HepG2 (cell line): ENCODE results near the gene SPATA33. TPM values are rescaled to one million over a fixed set of nuclear protein-coding genes. Genes with fewer than 3 reads are reported as not detected.

Source experiments
- ATAC-seq: fragments of 200-7000 bp; cut with Tn5 transposase; 3 replicates; pipeline ENCODE4 v1.9.1; 2020; ENCODE audit warnings: mild to moderate bottlenecking, moderate library complexity
- BruUV-seq: library from RNA; stranded (reverse); fragments of 400-500 nt; replicated peaks from 2 replicates; lab custom pipeline; 2021; lab: Mats Ljungman, UMichigan
- CTCF ChIA-PET: fragments of 300-600 bp; formaldehyde crosslinking; extraction: SDS; loops from one replicate; lab custom pipeline; 2021; ENCODE audit warnings: low total read pairs, inconsistent platforms, low intra/inter-chr PET ratio; lab: Yijun Ruan, JAX
- POLR2A ChIA-PET: fragments of 350-600 bp; sonication (Branson Sonifier 250); formaldehyde crosslinking; loops from one replicate; lab custom pipeline; 2020; ENCODE audit warnings: antibody characterized with exemption, inconsistent platforms; lab: Yijun Ruan, JAX
- DNase-seq: peaks from one replicate; pipeline ENCODE4 v3.0.0-alpha.2; 2015; ENCODE audit warnings: low spot score
- FAIRE-seq: peaks from 3 replicates; lab custom pipeline; 2011; peaks lifted over from hg19 to GRCh38; lab: Jason Lieb, UNC
- H2AFZ ChIP-seq: one replicate; pipeline ENCODE4 v1.6.1; 2011; ENCODE audit warnings: low read length, inconsistent platforms
- H3K27ac ChIP-seq: fragments of 300-600 bp; 3 replicates; pipeline ENCODE4 v1.8.0; 2011; ENCODE audit warnings: mixed run types, mild to moderate bottlenecking, mixed read lengths, low read length, inconsistent platforms; ENCODE audit not compliant: insufficient read depth; ENCODE audit errors: extremely low read length
- H3K27me3 ChIP-seq, 2 experiments: fragments of 200-600 bp in 1 of 2; 2 replicates in 1 of 2; 3 replicates in 1 of 2; pipeline versions ENCODE4 v1.6.0 to v1.8.0; 2011; ENCODE audit warnings: low read length in 2 of 2, mild to moderate bottlenecking in 2 of 2, moderate library complexity in 2 of 2, inconsistent platforms in 1 of 2; ENCODE audit not compliant: insufficient read depth in 2 of 2, control insufficient read depth in 1 of 2
- H3K36me3 ChIP-seq, 2 experiments: fragments of 200-600 bp in 1 of 2; replicated peaks in 1 of 2; 2 replicates in 1 of 2; 3 replicates in 1 of 2; pipeline versions ENCODE4 v1.5.1 to v1.8.0; 2011; ENCODE audit warnings: low read length in 2 of 2, inconsistent platforms in 1 of 2; ENCODE audit not compliant: insufficient read depth in 2 of 2, control insufficient read depth in 1 of 2
- H3K4me1 ChIP-seq: 2 replicates; pipeline ENCODE4 v1.5.1; 2012; ENCODE audit warnings: low read length, inconsistent platforms; ENCODE audit not compliant: insufficient read depth
- H3K4me2 ChIP-seq: 2 replicates; pipeline ENCODE4 v1.6.0; 2011; ENCODE audit warnings: low read depth, low read length, inconsistent platforms
- H3K4me3 ChIP-seq, 3 experiments: fragments of 200-600 bp in 1 of 3; sonication (generic), shearing (Covaris generic) in 1 of 3; replicated peaks in 1 of 3; 2 replicates each; pipeline ENCODE4 v1.5.1; 2011 to 2016; ENCODE audit warnings: low read length in 3 of 3, inconsistent platforms in 2 of 3, low read depth in 2 of 3, mild to moderate bottlenecking in 2 of 3, control low read depth in 1 of 3, mixed read lengths in 1 of 3; ENCODE audit not compliant: insufficient read depth in 1 of 3
- H3K79me2 ChIP-seq: one replicate; pipeline ENCODE4 v1.6.1; 2011; ENCODE audit warnings: low read length, inconsistent platforms; ENCODE audit not compliant: insufficient read depth
- H3K9ac ChIP-seq: 2 replicates; pipeline ENCODE4 v1.6.0; 2011; ENCODE audit warnings: mild to moderate bottlenecking, low read depth, low read length, inconsistent platforms; ENCODE audit not compliant: insufficient read depth
- H3K9me3 ChIP-seq: 2 replicates; pipeline ENCODE4 v1.5.1; 2012; ENCODE audit warnings: mild to moderate bottlenecking, low read length
- H4K20me1 ChIP-seq: 2 replicates; pipeline ENCODE4 v1.6.0; 2011; ENCODE audit warnings: inconsistent platforms, mild to moderate bottlenecking, low read length, moderate library complexity; ENCODE audit not compliant: insufficient read depth
- CHD2 ChIP-seq: IDR thresholded peaks from 2 replicates; pipeline ENCODE4 v1.6.1; 2011; ENCODE audit warnings: low read depth, low read length, improper control_type of control experiment
- DR1 ChIP-seq: sonication (generic); formaldehyde crosslinking; IDR thresholded peaks from 2 replicates; pipeline ENCODE4 v1.8.0; 2021; ENCODE audit warnings: mild to moderate bottlenecking, missing genetic modification reagents, inconsistent platforms
- EEA1 ChIP-seq: sonication (generic); formaldehyde crosslinking; IDR thresholded peaks from 2 replicates; pipeline ENCODE4 v1.5.1; 2020; ENCODE audit warnings: mild to moderate bottlenecking, missing genetic modification reagents, borderline replicate concordance
- MED13 ChIP-seq: sonication (generic); formaldehyde crosslinking; IDR thresholded peaks from 2 replicates; pipeline ENCODE4 v1.5.0; 2020; ENCODE audit warnings: missing genetic modification reagents
- MTERF4 ChIP-seq: sonication (generic); formaldehyde crosslinking; IDR thresholded peaks from 2 replicates; pipeline ENCODE4 v1.8.0; 2023; ENCODE audit warnings: mild to moderate bottlenecking, missing genetic modification reagents
- NCOA5 ChIP-seq: sonication (generic); formaldehyde crosslinking; IDR thresholded peaks from 2 replicates; pipeline ENCODE4 v1.4.0; 2020; ENCODE audit warnings: missing genetic modification reagents
- NFKB2 ChIP-seq: sonication (generic); formaldehyde crosslinking; IDR thresholded peaks from 2 replicates; pipeline ENCODE4 v1.4.0; 2020; ENCODE audit warnings: missing genetic modification reagents, borderline replicate concordance
- NRL ChIP-seq: sonication (generic); formaldehyde crosslinking; IDR thresholded peaks from 2 replicates; pipeline ENCODE4 v1.5.0; 2020; ENCODE audit warnings: missing genetic modification reagents, mild to moderate bottlenecking, moderate library complexity, borderline replicate concordance
- SCMH1 ChIP-seq: sonication (generic); formaldehyde crosslinking; IDR thresholded peaks from 2 replicates; pipeline ENCODE4 v1.9.0; 2021; ENCODE audit warnings: missing genetic modification reagents, mild to moderate bottlenecking, borderline replicate concordance
- SMAD3 ChIP-seq: sonication (generic); formaldehyde crosslinking; IDR thresholded peaks from 2 replicates; pipeline ENCODE4 v1.4.0; 2020; ENCODE audit warnings: missing genetic modification reagents
- THAP8 ChIP-seq: sonication (generic); formaldehyde crosslinking; IDR thresholded peaks from 2 replicates; pipeline ENCODE4 v1.5.1; 2020; ENCODE audit warnings: missing genetic modification reagents, mild to moderate bottlenecking, borderline replicate concordance
- THYN1 ChIP-seq: sonication (generic); formaldehyde crosslinking; IDR thresholded peaks from 2 replicates; pipeline ENCODE4 v1.8.1; 2023; ENCODE audit warnings: low read depth, mild to moderate bottlenecking, moderate library complexity, missing genetic modification reagents, borderline replicate concordance
- ZNF431 ChIP-seq: sonication (generic); formaldehyde crosslinking; IDR thresholded peaks from 2 replicates; pipeline ENCODE4 v1.9.0; 2022; ENCODE audit warnings: missing genetic modification reagents, low read depth, mild to moderate bottlenecking, borderline replicate concordance
- ZNF567 ChIP-seq: sonication (generic); formaldehyde crosslinking; IDR thresholded peaks from 2 replicates; pipeline ENCODE4 v1.8.1; 2023; ENCODE audit warnings: mild to moderate bottlenecking, missing genetic modification reagents, borderline replicate concordance
- ZNF644 ChIP-seq: IDR thresholded peaks from 2 replicates; pipeline ENCODE4 v1.6.1; 2016; ENCODE audit warnings: low read depth
- ZNF678 ChIP-seq: sonication (generic); formaldehyde crosslinking; IDR thresholded peaks from 2 replicates; pipeline ENCODE4 v1.4.0; 2020; ENCODE audit warnings: mild to moderate bottlenecking, missing genetic modification reagents
- ZNF747 ChIP-seq: sonication (generic); formaldehyde crosslinking; IDR thresholded peaks from 2 replicates; pipeline ENCODE4 v1.8.1; 2023; ENCODE audit warnings: missing genetic modification reagents, mild to moderate bottlenecking, borderline replicate concordance
- ZNF790 ChIP-seq: sonication (generic); formaldehyde crosslinking; IDR thresholded peaks from 2 replicates; pipeline ENCODE4 v1.8.0; 2022; ENCODE audit warnings: missing genetic modification reagents, mild to moderate bottlenecking, borderline replicate concordance
- ZNF891 ChIP-seq: sonication (generic); formaldehyde crosslinking; IDR thresholded peaks from 2 replicates; pipeline ENCODE4 v1.5.0; 2020; ENCODE audit warnings: mild to moderate bottlenecking, missing genetic modification reagents
- ZSCAN20 ChIP-seq: sonication (generic); formaldehyde crosslinking; IDR thresholded peaks from 2 replicates; pipeline ENCODE4 v1.4.0; 2020; ENCODE audit warnings: missing genetic modification reagents, mild to moderate bottlenecking, borderline replicate concordance
- ZSCAN22 ChIP-seq: sonication (generic); formaldehyde crosslinking; IDR thresholded peaks from 2 replicates; pipeline ENCODE4 v1.4.0; 2020; ENCODE audit warnings: mild to moderate bottlenecking, missing genetic modification reagents
- WGBS: methylation state at CpG from one replicate; pipeline ENCODE4 v1.1.6; 2017; ENCODE audit warnings: low lambda C conversion rate; 5-methylcytosine and 5-hydroxymethylcytosine counted together
- in situ Hi-C: cut with HindIII; loops from 2 replicates; pipeline ENCODE4 v1.10.0; 2017; ENCODE audit warnings: low pct_unique_long_range_greater_than_20kb; ENCODE audit not compliant: extremely low pct_ligation_motif_present
- intact Hi-C: fragments of 100-400 bp; cut with micrococcal nuclease; formaldehyde crosslinking; loops from one replicate; pipeline ENCODE4 v1.10.0; 2022; ENCODE audit not compliant: unreplicated experiment
- polyA plus RNA-seq, 8 experiments: library from polyadenylated mRNA; depleted of rRNA in 3 of 8; stranded (reverse) in 7 of 8; unstranded in 1 of 8; fragments of >200 nt; fragmentation: Illumina TruSeq in 4 of 8; extraction: Trizol in 4 of 8; gene quantifications; 2 replicates each; pipeline versions ENCODE4 v1.2.1 to v1.2.3, GENCODE V29; 2011 to 2016; ENCODE audit warnings: low read depth in 4 of 8, missing spikeins in 1 of 8, mixed read lengths in 1 of 8; ENCODE audit not compliant: insufficient read depth in 1 of 8
- total RNA-seq, 5 experiments: library from RNA; depleted of rRNA; stranded (reverse); fragments of >200 nt; fragmentation: Illumina TruSeq; extraction: Trizol; gene quantifications; 2 replicates each; pipeline ENCODE4 v1.2.3, GENCODE V29; 2016; ENCODE audit warnings: low read depth in 1 of 5

The SPATA33 gene
- total and polyA plus RNA-seq, 2 of the 13 experiments (the other 11 are each of a cell fraction or from before 2014, with no cell fraction given), result 5.7 to 11.0 TPM

GRCh38 chr16:89615176-89615575, 42.5 kb upstream of the SPATA33 start (continued):
- TF ChIP-seq EEA1 (CRISPR knock-in tag), result no peak
- peak; percentile 16; the same call in 1 of the 2 replicates for TF ChIP-seq ZNF678

- 41% methylated on average over 7 of the region's 17 CpGs for WGBS
- intact Hi-C loops, result loop anchor here (1.0 kb wide), 1 partner anchor 26 kb away; no protein-coding TSS in a partner anchor
- TF ChIP-seq ZNF891 (peak; percentile 67; the same call in 1 of the 2 replicates), ZNF747 (CRISPR knock-in tag) (no peak), SCMH1 (CRISPR knock-in tag) (no peak), MTERF4 (CRISPR knock-in tag) (peak; percentile 36; the same call in 1 of the 2 replicates), ZSCAN22 (CRISPR knock-in tag) (no peak), NFKB2 (CRISPR knock-in tag) (peak; percentile 50; the same call in 1 of the 2 replicates), ZNF567 (0 out of 2 replicates have a peak, but pooled peaks have one; percentile 25), ZNF431 (CRISPR knock-in tag) (no peak), ZSCAN20 (CRISPR knock-in tag) (no peak), ZNF644 (CRISPR knock-in tag) (no peak), SMAD3 (CRISPR knock-in tag) (0 out of 2 replicates have a peak, but pooled peaks have one; percentile 37), NCOA5 (CRISPR knock-in tag) (no peak), DR1 (CRISPR knock-in tag) (no peak), CHD2 (no peak), NRL (CRISPR knock-in tag) (peak; percentile 36; the same call in 1 of the 2 replicates), ZNF790 (CRISPR knock-in tag) (no peak), MED13 (CRISPR knock-in tag) (no peak), THAP8 (CRISPR knock-in tag) (no peak), THYN1 (no peak)
Measured at GRCh38 chr16:89615596-89616090, 42.0 kb upstream of the SPATA33 start.

More at GRCh38 chr16:89615596-89616090, 42.0 kb upstream of the SPATA33 start:
- H3K36me3 ChIP-seq, result no peaks in the 10 kb centered on the region
- peak overlapping the region in 1 of 3 experiments; percentile 48; a peak in 1 of 6 replicates for H3K4me3 ChIP-seq
- no TSS peak for BruUV-seq
- in situ Hi-C loops, result no loop called here
- peaks cover 45% of the 10 kb centered on the region for H3K4me1 ChIP-seq
- ChIA-PET POLR2A (no interaction called here), CTCF (interaction anchor here (1.0 to 2.6 kb wide), 3 partner anchors 16 to 25 kb away, joined by 3 to 34 read pairs (median 3); no protein-coding TSS in a partner anchor)
- ATAC-seq, result peak; percentile 73
- no peak overlapping the region for H3K9ac ChIP-seq
- no peaks in the 10 kb centered on the region for H4K20me1 ChIP-seq
- FAIRE-seq, result no peak
- peaks cover 5 to 20% of the 10 kb centered on the region in 2 experiments; a peak in 2 of 5 replicates for H3K27me3 ChIP-seq
- H2AFZ ChIP-seq, result no peak overlapping the region
- no peak for DNase-seq
- H3K4me2 ChIP-seq, result peak overlapping the region; percentile 62
- H3K79me2 ChIP-seq, result no peaks in the 10 kb centered on the region
- H3K27ac ChIP-seq, result no peak overlapping the region
- no peaks in the 10 kb centered on the region for H3K9me3 ChIP-seq
